Osteoblast (primary cell): ENCODE data around the gene PPP4R2. TPM values are rescaled to one million over a fixed set of nuclear protein-coding genes. Genes with fewer than 3 reads are reported as not detected.

Experiments
- DNase-seq: peaks from one replicate; pipeline ENCODE4 v3.0.0; 2011; ENCODE audit warnings: low spot score, mixed read lengths; ENCODE audit not compliant: insufficient read length; ENCODE audit errors: missing footprints
- H2AFZ ChIP-seq: 2 replicates; pipeline ENCODE4 v1.6.0; 2011; ENCODE audit warnings: mild to moderate bottlenecking, low read length
- H3K27ac ChIP-seq: 2 replicates; pipeline ENCODE4 v1.5.1; 2011; ENCODE audit warnings: mild to moderate bottlenecking, low read depth, low read length, moderate library complexity
- H3K27me3 ChIP-seq: 2 replicates; pipeline ENCODE4 v1.6.0; 2012; ENCODE audit warnings: mild to moderate bottlenecking, control low read depth, inconsistent platforms, low read length, moderate library complexity; ENCODE audit not compliant: insufficient read depth
- H3K36me3 ChIP-seq: 2 replicates; pipeline ENCODE4 v1.5.1; 2011; ENCODE audit warnings: mild to moderate bottlenecking, low read length, control low read depth, moderate library complexity; ENCODE audit not compliant: insufficient read depth
- H3K4me1 ChIP-seq: 2 replicates; pipeline ENCODE4 v1.5.1; 2011; ENCODE audit warnings: mild to moderate bottlenecking, low read length, control low read depth, moderate library complexity; ENCODE audit not compliant: insufficient read depth
- H3K4me2 ChIP-seq: 2 replicates; pipeline ENCODE4 v1.6.0; 2011; ENCODE audit warnings: mild to moderate bottlenecking, low read length; ENCODE audit not compliant: insufficient read depth
- H3K4me3 ChIP-seq: fragments of 200-600 bp; sonication (generic); 3 replicates; pipeline ENCODE4 v1.5.1; 2012; ENCODE audit warnings: mild to moderate bottlenecking, low read length, inconsistent platforms; ENCODE audit not compliant: insufficient read depth
- H3K79me2 ChIP-seq: 2 replicates; pipeline ENCODE4 v1.6.0; 2012; ENCODE audit warnings: mild to moderate bottlenecking, low read length, control low read depth, inconsistent platforms; ENCODE audit not compliant: insufficient read depth
- H3K9me3 ChIP-seq: 2 replicates; pipeline ENCODE4 v1.5.1; 2011; ENCODE audit warnings: low read depth, low read length, control low read depth
- H4K20me1 ChIP-seq: 2 replicates; pipeline ENCODE4 v1.6.0; 2012; ENCODE audit warnings: mild to moderate bottlenecking, low read length, control low read depth; ENCODE audit not compliant: insufficient read depth
- total RNA-seq: library from RNA; depleted of rRNA; stranded (reverse); fragments of >200 nt; gene quantifications from 2 replicates; pipeline ENCODE4 v1.2.3, GENCODE V29; 2012
- TF ChIP-seq, protein P1 (sequence below): IDR thresholded peaks from 2 replicates; pipeline ENCODE4 v1.5.1; 2011; ENCODE audit warnings: mild to moderate bottlenecking, low read depth, low read length, moderate library complexity; ENCODE audit errors: extremely low read depth

PPP4R2 gene
- total RNA-seq, 1 donor: 84.3 TPM

- Histone ChIP-seq H3K4me3 (no peak overlapping the region), H3K9me3 (no peaks in the 10 kb centered on the region), H4K20me1 (no peaks in the 10 kb centered on the region), H3K36me3 (peaks cover 7% of the 10 kb centered on the region), H3K27me3 (no peaks in the 10 kb centered on the region), H3K4me1 (peaks cover 3% of the 10 kb centered on the region), H3K79me2 (no peaks in the 10 kb centered on the region), H3K27ac (no peak overlapping the region), H3K4me2 (no peak overlapping the region), H2AFZ (no peak overlapping the region)
- TF ChIP-seq, protein P1, sequence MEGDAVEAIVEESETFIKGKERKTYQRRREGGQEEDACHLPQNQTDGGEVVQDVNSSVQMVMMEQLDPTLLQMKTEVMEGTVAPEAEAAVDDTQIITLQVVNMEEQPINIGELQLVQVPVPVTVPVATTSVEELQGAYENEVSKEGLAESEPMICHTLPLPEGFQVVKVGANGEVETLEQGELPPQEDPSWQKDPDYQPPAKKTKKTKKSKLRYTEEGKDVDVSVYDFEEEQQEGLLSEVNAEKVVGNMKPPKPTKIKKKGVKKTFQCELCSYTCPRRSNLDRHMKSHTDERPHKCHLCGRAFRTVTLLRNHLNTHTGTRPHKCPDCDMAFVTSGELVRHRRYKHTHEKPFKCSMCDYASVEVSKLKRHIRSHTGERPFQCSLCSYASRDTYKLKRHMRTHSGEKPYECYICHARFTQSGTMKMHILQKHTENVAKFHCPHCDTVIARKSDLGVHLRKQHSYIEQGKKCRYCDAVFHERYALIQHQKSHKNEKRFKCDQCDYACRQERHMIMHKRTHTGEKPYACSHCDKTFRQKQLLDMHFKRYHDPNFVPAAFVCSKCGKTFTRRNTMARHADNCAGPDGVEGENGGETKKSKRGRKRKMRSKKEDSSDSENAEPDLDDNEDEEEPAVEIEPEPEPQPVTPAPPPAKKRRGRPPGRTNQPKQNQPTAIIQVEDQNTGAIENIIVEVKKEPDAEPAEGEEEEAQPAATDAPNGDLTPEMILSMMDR: no peak
- no peak for DNase-seq
These were observed 23.9 kb upstream of the PPP4R2 start for GRCh38 chr3:72972706-72973030.

GRCh38 chr3:72973031-72973723 lies 23.4 kb upstream of the PPP4R2 start:
- H3K4me1 ChIP-seq: peaks cover 3% of the 10 kb centered on the region

GRCh38 chr3:72973786-72974185 lies 22.8 kb upstream of the PPP4R2 start:
- peaks cover 3% of the 10 kb centered on the region for H3K4me1 ChIP-seq
- H3K79me2 ChIP-seq: no peaks in the 10 kb centered on the region
- H3K4me2 ChIP-seq: no peak overlapping the region
- no peak overlapping the region for H2AFZ ChIP-seq
- no peak overlapping the region for H3K27ac ChIP-seq
- no peaks in the 10 kb centered on the region for H3K9me3 ChIP-seq
- no peaks in the 10 kb centered on the region for H4K20me1 ChIP-seq
- H3K27me3 ChIP-seq: no peaks in the 10 kb centered on the region
- no peak overlapping the region for H3K4me3 ChIP-seq
- H3K36me3 ChIP-seq: peaks cover 3% of the 10 kb centered on the region
- TF ChIP-seq, protein P1: no peak
- DNase-seq: no peak

More at GRCh38 chr3:72973031-72973723, 23.4 kb upstream of the PPP4R2 start:
- Histone ChIP-seq H2AFZ (no peak overlapping the region), H4K20me1 (no peaks in the 10 kb centered on the region), H3K27me3 (no peaks in the 10 kb centered on the region), H3K9me3 (no peaks in the 10 kb centered on the region), H3K4me2 (no peak overlapping the region), H3K27ac (no peak overlapping the region), H3K79me2 (no peaks in the 10 kb centered on the region), H3K36me3 (peaks cover 6% of the 10 kb centered on the region), H3K4me3 (no peak overlapping the region)
- no peak for DNase-seq
- TF ChIP-seq, protein P1: no peak

DNA sequence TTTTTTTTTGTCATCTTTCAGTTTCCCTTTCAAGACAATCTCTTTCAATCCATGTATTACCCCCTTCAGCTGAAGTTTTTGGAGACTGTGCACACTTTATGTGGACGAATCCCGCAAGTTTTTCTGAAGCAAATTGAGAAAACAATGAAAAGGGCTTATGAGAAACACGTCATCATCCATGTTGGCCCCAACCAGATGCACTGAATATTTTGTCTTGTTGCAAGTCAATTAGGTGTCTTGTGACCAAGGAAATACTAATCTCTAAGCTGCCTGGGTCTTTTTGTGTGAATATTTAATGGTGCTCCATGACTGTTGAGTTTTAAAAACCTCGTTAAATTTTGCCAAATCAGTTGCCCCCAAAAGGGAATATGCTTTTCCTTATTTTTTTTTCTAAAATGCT lies 21.7 kb upstream of the PPP4R2 start:
- Histone ChIP-seq H3K27me3 (no peaks in the 10 kb centered on the region), H3K4me2 (no peak overlapping the region), H3K79me2 (no peaks in the 10 kb centered on the region), H2AFZ (no peak overlapping the region), H3K27ac (no peak overlapping the region), H3K36me3 (peaks cover 3% of the 10 kb centered on the region), H3K4me1 (peaks cover 3% of the 10 kb centered on the region), H3K4me3 (no peak overlapping the region), H3K9me3 (no peaks in the 10 kb centered on the region), H4K20me1 (no peaks in the 10 kb centered on the region)
- no peak for DNase-seq
- TF ChIP-seq, protein P1: no peak
